Amniotic stem cell (primary cell): ENCODE data around the gene FAHD2A.
"Not testable (repeated sequence)": the region's sequence is repeated elsewhere in the genome, so short reads cannot be mapped to it uniquely, and the experiment has no call there.

Source experiments
- DNase-seq: peaks from one replicate; lab custom pipeline; 2025; lab: John Stamatoyannopoulos, UW

The FAHD2A gene

DNA sequence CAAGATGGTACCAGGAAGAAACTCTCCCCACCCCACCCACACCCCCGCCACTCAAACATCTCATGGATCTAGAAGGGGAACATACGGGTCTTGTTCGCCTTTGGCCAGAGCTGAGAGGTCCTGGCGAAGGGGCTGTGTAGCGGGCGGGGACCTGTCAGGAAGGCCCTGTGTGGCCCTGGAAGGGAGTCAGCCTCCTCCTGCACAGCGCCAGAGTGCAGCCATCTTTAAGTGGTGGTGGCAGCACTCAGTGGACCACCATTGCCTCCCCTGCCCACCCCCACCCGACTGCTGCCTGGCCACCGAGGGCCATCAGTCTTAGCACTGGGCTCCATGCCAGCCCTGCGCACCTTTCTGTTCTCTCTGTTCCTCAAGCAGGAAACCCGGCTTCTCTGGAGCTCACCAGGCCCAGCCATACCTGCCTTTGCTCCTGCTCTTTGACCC lies 11.6 kb upstream of the FAHD2A start:
- no peak for DNase-seq

GRCh38 chr2:95391641-95392310 lies 10.7 kb upstream of the FAHD2A start:
- no peak for DNase-seq

GRCh38 chr2:95392320-95392719 lies 10.2 kb upstream of the FAHD2A start:
- no peak for DNase-seq

DNA sequence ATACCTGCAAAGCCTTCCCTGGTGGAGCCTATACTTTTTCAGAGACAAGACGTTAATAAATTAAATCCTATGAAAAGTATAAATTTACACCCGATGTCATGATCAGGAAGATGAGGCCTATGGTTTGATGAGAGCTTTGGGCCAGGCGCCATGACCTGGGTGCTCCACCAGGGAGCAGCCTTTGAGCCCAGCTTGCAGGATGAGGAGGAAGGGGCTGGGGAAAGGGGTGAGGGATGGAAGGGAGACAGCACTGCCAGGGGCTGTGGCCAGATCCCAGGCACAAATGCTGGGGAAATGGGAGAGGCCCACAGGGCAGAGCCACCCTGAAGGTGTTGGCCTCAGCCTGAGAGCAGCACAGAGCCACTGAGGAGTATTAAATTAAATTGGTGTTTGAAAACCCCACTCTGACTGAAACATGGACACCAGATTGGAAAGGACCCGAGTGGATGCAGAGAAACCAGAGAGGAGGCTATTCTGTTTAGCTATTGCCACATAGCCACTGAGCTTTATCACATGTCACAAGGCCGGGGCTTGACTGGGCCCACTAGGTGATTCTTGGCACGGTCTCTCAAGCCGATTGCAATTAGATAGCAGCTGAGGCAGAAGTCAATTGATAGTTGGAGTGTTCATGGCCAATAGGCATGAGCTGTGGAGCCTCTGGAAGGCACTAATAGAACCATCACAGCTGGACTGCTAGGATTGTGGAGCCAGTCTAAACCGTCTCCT lies 9.6 kb upstream of the FAHD2A start:
- DNase-seq: no peak

DNA sequence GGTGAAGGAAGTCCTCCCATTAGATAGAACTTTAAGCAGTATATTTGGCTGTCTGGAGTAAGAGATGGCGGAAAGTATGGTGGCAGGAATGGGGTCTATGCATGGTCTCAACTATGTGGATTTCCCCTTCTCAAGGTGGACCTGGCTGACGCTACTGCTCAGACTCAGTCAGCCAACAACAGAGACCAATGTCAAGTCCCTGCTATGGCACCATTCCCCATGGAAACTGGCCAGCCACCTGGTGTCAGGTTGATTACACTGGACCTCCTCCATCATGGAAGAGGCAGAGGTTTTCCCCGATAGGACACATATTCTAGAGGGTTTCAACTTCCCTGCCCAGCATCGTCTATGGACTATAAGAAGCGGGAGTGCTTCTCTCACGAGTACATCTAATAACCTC lies 8.6 kb upstream of the FAHD2A start:
- DNase-seq: no peak

- no peak for DNase-seq
Measured at GRCh38 chr2:95399061-95399460, 3.4 kb upstream of the FAHD2A start.

DNA sequence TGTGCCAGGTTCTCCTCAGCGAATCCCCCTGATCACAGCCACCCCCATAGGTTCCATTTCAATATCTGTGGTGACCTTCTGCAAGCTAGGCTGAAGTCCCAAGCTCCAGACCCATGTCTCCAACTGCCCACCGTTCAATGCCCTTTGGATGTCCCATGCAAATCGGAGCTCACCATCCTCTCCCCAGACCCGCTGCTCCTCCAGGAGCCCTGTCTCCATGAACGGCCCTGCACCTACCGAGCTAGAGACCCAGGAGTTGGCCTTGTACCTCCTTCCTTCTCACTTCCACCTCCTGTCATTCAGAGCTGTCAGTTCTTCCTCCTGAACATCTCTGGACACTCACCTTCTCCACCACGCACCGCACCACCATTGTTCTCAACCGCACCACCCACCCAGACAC lies 1.0 kb upstream of the FAHD2A start:
- no peak for DNase-seq

GRCh38 chr2:95402004-95402369 lies 521 bp upstream of the FAHD2A start:
- not testable (repeated sequence) for DNase-seq

DNA sequence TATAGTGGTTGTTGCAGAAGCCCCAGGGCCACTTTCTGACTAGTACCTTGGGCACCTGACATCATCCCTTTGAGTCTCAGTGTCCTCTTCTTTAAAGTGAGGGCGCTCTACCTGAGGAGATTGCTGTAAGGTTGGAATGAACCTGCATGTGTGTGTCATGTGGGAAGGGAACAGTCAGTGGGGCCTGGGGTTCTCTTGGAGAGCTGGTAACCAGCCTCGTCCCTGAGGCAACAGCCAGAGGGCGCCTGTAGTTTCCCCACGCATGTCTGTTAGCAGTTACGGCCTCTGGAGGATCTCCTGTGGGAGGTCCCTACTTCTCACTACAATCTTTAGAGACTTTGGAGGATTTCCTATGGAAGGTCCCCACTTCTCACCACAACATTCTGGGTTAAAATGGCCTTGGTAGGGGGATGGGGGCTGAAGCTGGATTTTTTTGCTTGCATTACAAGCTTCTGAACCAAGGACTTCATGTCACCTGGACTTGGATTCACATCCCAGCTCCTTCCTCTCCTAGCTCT lies 755 bp downstream of the FAHD2A start:
- peak; percentile 4 for DNase-seq

- not testable (repeated sequence) for DNase-seq
Measured at GRCh38 chr2:95403824-95404223, 1.3 kb downstream of the FAHD2A start.

GRCh38 chr2:95404676-95405075 lies 2.2 kb downstream of the FAHD2A start:
- not testable (repeated sequence) for DNase-seq

- DNase-seq: not testable (repeated sequence)
Measured at GRCh38 chr2:95411239-95411638, 8.7 kb downstream of the FAHD2A start.

DNA sequence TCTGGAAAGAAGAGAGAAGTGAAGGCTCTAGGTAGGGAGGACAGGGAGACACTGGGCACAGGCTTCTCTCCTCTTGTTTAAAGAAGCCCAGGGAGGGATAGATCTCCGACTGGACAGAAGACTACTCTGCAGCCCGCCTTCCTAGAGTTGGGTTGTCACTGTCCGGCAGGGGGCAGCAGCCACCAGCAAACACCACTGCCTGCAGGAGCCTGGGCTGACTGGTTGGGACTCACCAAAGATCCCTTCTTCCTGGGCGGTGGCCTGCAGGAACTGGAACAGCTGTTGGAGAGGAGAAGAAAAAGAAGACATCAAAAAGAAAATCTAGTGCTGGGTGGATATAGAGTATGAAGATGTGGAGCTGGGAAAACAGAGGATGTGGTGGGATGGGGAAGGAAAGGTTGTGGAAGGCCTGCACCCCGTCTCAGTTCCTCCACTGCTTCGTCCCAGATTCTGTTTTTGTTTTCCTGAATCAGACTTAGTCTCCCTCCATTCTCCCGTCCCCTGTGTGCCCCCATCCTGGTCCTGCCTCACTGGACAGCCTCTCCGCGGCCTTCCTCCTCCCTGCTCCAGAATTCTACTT lies 11.6 kb downstream of the FAHD2A start:
- DNase-seq: peak; percentile 64

DNA sequence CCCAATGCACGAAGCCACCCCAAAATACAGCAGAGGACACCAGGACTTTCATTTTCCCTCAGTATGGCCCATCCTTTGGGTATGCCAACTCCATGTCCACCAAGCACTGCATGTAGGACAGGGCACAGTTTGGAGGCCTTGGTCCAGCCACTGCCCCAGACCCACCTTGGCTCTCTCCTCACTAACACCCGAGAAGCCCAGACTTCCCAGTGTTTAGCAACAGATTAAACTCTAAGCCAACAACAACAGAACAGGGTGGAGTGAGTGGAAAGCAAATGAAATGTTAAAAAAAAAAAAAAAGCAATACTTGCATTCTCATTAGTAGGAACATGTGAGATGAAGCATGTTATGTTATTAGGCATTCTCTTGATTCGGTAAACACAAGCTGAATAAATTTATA lies 12.6 kb downstream of the FAHD2A start:
- DNase-seq: not testable (repeated sequence)

DNA sequence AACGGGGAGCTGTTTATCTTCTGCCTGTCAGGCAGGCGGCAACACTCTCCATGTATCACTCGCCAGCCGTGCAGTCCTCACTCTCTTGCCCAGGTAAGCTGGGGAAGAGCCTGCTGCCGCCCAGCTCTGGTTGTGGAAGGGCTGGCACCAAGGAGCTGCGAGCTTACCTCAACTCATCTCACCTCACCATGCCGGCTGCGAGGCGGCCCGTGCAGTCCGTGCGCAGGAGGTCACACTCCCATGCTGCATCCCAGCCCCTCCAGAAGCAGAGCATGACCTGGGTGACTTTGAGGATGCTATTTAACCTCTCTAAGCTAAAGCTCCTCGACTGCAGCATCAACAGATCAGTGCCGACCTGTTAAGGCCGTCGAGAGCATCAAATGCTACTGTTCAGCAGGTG lies 13.1 kb downstream of the FAHD2A start:
- not testable (repeated sequence) for DNase-seq

DNA sequence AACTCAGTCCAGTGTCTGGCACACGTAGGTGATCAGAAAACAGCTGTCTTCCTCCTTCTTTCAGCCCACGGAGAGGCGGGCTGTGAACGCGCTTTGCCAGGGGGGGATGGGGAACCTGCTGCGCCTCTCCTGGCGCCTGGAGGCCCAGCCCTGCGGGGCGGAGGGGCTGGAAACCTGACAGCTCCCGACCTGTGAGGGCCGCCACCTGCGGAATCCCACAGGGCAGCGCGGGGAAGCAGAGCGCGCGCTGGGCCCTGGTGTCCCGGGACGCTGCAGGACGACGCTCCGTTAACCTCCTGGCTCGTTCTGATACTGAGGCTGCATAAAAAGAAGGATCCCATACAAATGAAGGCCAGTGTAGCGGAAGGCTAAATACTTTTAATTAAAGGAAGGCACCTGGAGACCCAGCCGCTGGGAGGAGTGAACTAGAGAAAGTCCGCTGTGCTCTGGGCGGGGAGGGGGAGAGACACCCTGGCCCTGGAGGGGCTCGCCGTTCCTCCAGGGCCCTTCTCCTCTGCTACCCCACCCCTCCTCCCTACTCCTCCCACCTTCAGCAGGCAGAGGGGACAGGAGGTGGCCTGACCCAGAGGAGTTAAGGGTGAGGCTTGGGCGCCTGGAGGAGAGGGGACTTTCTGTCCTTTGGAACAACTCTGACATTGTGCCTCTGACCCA lies 24.8 kb downstream of the FAHD2A start:
- DNase-seq: not testable (repeated sequence)

- not testable (repeated sequence) for DNase-seq
Measured at GRCh38 chr2:95429748-95430467, 27.4 kb downstream of the FAHD2A start.

GRCh38 chr2:95433373-95433772 lies 30.9 kb downstream of the FAHD2A start:
- DNase-seq: not testable (repeated sequence)

GRCh38 chr2:95433973-95434372 lies 31.5 kb downstream of the FAHD2A start:
- not testable (repeated sequence) for DNase-seq

DNA sequence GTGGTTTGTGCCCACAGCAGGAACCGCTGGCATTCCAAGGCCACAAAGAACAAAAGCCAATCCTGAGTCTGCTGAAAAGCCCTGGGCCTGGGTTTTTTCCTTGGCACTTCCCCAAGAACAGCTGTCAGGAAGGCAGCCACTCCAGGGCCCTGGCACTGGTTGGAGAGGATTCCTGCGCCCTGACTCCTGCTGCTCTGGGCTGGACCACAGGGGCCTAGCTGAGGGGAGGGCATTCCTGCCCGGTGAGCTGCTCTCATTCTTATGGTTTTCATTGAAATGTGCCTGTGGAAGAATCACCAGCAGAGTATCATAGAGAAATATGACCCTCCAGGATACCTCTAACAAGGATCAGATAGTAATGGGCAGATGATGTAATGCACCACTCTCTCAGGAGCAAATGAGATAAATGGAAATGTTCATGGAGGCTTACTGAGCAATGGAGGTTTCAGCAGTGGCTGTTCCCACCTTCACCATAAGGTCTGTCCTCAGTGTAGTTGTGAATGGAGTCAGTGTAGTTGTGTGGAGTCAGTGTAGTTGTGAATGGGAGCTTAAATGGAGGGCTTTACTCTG lies 32.1 kb downstream of the FAHD2A start:
- DNase-seq: peak; percentile 12

GRCh38 chr2:95435162-95435871 lies 32.8 kb downstream of the FAHD2A start:
- not testable (repeated sequence) for DNase-seq
